Measurements from ENCODE around the gene XXYLT1.

DNA sequence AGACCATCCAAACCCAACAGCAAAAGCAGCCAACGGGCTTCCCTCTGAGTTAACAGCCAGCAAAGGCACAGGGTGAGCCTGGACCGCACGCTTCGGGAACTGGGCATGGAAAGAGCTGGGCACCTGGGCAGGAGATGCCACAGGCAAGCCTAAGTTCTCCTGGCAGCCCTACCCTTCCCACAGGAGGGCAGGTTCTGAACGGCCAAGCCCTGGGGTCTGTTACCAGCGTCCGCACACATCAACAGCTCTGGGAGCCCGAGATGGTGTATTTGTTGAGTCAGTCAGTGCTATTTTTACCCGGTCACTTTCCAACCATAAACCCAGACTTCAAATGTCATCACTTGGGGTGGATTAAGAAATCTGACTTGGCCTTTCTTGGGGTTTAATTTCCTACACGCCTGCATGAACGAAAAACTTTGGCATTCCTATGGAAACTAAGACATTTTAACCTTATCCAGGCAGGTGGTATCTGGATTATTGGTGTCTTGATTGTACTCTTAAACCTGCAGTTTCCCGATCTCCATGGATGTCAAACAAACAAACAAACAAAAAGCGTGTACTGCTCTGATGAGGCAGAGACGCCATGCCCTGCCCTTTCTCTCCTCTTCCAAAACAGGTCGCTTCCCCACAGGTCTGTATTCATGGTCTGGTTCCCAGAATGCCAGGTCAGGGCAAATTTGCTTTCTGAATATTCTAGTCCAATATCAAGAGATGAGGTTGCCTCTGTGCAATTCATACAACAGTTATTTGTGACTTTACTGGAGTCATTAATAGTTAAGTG lies 99.7 kb downstream of the XXYLT1 start:
- TF ChIP-seq ZNF324 (CRISPR knock-in tag; IDR thresholded peaks at IDR 0.05): no peak
- no peak for TF ChIP-seq NFXL1 (CRISPR knock-in tag; IDR thresholded peaks at IDR 0.05)
- TF ChIP-seq, protein P1, sequence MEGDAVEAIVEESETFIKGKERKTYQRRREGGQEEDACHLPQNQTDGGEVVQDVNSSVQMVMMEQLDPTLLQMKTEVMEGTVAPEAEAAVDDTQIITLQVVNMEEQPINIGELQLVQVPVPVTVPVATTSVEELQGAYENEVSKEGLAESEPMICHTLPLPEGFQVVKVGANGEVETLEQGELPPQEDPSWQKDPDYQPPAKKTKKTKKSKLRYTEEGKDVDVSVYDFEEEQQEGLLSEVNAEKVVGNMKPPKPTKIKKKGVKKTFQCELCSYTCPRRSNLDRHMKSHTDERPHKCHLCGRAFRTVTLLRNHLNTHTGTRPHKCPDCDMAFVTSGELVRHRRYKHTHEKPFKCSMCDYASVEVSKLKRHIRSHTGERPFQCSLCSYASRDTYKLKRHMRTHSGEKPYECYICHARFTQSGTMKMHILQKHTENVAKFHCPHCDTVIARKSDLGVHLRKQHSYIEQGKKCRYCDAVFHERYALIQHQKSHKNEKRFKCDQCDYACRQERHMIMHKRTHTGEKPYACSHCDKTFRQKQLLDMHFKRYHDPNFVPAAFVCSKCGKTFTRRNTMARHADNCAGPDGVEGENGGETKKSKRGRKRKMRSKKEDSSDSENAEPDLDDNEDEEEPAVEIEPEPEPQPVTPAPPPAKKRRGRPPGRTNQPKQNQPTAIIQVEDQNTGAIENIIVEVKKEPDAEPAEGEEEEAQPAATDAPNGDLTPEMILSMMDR (IDR thresholded peaks at IDR 0.05 in 2 of 3, conservative IDR thresholded peaks at IDR 0.05 in 1 of 3; ENCODE audit: insufficient read depth in 2 of 3, low read depth in 1 of 3, low read length in 3 of 3): no peak
- TF ChIP-seq RBM34 (IDR thresholded peaks at IDR 0.05; ENCODE audit: borderline replicate concordance, insufficient read depth, low read length): no peak
- no peak for TF ChIP-seq NFE2 (IDR thresholded peaks at IDR 0.05; ENCODE audit: low read depth)
- TF ChIP-seq, protein P2, sequence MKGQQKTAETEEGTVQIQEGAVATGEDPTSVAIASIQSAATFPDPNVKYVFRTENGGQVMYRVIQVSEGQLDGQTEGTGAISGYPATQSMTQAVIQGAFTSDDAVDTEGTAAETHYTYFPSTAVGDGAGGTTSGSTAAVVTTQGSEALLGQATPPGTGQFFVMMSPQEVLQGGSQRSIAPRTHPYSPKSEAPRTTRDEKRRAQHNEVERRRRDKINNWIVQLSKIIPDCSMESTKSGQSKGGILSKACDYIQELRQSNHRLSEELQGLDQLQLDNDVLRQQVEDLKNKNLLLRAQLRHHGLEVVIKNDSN (CRISPR knock-in tag; IDR thresholded peaks at IDR 0.05): no peak
- no peak for TF ChIP-seq MAFK (IDR thresholded peaks at IDR 0.05; ENCODE audit: low read length)
- no peak for TF ChIP-seq XRCC3 (IDR thresholded peaks at IDR 0.05)
- TF ChIP-seq PHF8 (IDR thresholded peaks at IDR 0.05; ENCODE audit: borderline replicate concordance, low read length): no peak
- no peak for TF ChIP-seq POLR2A (conservative IDR thresholded peaks at IDR 0.05)
- no peak for TF ChIP-seq JUN (IDR thresholded peaks at IDR 0.05; ENCODE audit: borderline replicate concordance, low read depth, low read length)
- no peak for TF ChIP-seq JUN (CRISPR knock-in tag; IDR thresholded peaks at IDR 0.05; ENCODE audit: borderline replicate concordance)
- TF ChIP-seq GATAD2B (IDR thresholded peaks at IDR 0.05; ENCODE audit: borderline replicate concordance): no peak
- TF ChIP-seq POLR2AphosphoS5 (IDR thresholded peaks at IDR 0.05; ENCODE audit: control insufficient read depth, insufficient read depth, low read depth, low read length): no peak
- TF ChIP-seq ZNF408 (CRISPR knock-in tag; IDR thresholded peaks at IDR 0.05; ENCODE audit: low read depth): no peak

Measured in K562 (cell line).